GM19240 (cell line): ENCODE measurements around the gene PLA2G2C.
"Not testable (repeated sequence)": the region's sequence is repeated elsewhere in the genome, so short reads cannot be mapped to it uniquely, and the experiment has no call there.

ENCODE experiments used
- DNase-seq: peaks from one replicate; pipeline ENCODE4 v3.0.0; 2011; ENCODE audit warnings: low spot score; ENCODE audit not compliant: insufficient read length

PLA2G2C gene

DNA sequence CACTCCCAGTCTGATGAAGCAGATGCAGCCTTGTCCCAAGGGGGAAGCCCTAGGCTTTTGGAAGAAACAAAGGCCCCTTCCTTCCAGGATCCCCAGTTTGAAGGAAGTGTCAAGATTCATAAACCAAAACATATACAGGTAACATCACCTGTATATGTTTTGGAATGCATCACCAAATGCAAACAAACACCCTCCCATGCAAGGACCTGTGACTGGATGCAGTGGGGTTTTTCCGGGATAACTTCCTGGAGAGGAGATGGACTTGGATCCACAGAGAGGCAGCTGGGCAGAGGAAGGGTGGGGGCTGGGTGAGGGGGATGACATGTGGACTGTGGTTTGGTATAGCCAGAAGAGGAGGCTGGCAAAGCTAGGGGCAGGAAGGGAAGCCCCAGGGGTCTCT is 48.7 kb downstream of the PLA2G2C start:
- DNase-seq = no peak

GRCh38 chr1:20137055-20137454 is 49.3 kb downstream of the PLA2G2C start:
- DNase-seq = no peak

DNA sequence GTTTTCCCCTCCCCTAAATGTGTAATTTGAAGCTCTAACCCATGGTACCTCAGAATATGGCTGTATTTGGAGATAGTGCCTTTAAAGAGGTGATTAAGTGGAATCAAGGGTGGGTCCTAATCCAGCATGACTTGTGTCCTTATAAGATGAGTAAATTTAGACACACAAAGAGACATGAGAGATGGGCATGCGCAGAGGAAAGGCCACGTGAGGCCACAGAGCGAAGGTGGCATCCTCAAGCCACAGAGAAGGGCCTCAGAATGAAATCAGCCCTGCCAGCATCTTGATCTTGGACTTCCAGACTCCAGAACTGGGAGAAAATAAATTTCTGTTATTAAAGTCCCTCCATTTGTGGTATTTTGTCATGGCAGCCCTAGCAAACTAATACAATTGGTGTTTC is 50.1 kb downstream of the PLA2G2C start:
- DNase-seq = no peak

DNA sequence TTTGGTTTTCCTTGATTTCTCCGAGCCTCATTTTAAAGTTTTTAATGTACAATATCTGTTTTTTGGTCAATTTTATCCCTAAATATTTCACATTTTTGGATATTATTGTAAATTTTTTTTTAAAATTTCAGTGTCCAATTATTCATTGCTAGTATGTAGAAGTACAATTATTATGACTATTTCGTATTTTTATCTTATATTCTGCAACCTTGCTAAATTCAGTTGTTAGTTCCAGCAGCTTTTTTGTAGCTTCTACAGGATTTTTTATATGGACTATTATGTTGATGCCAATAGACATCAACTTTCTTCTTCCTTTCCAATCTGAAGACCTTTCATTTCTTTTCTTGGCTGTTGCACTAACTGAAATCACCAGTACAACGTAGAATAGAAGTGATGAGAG is 51.3 kb downstream of the PLA2G2C start:
- no peak for DNase-seq

GRCh38 chr1:20130518-20130917 is 55.8 kb downstream of the PLA2G2C start:
- DNase-seq = not testable (repeated sequence)

DNA sequence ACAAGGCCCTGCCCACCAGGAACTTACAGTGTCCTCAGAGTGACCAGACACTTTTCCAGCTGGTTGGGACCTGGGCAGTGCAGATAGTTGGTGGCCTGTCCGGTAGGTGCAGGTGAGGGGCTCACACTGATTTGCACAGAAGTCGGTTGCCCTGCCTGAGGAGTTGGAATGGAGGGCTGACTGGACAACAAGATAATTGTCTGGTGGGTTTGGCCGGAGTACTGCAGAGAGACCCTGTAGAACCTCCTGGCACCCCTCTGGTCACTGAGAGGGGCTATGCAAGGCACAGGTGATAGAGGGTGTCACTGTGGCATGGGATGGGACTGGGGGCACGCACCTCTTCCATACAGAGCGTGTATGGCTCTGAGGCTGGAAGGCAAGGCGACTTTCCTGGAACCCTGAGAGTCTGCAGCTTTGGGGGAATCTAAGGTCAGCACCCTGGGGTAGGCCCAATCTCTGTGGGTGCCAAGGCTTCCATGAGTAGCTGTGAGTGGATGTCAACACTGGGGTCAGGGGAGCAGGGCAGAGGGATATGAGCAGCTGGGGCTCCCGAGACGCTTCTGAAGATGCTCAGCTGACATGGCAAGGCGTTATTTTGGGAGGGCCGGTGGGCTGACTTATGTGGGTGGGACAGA is 59.4 kb downstream of the PLA2G2C start:
- no peak for DNase-seq

DNA sequence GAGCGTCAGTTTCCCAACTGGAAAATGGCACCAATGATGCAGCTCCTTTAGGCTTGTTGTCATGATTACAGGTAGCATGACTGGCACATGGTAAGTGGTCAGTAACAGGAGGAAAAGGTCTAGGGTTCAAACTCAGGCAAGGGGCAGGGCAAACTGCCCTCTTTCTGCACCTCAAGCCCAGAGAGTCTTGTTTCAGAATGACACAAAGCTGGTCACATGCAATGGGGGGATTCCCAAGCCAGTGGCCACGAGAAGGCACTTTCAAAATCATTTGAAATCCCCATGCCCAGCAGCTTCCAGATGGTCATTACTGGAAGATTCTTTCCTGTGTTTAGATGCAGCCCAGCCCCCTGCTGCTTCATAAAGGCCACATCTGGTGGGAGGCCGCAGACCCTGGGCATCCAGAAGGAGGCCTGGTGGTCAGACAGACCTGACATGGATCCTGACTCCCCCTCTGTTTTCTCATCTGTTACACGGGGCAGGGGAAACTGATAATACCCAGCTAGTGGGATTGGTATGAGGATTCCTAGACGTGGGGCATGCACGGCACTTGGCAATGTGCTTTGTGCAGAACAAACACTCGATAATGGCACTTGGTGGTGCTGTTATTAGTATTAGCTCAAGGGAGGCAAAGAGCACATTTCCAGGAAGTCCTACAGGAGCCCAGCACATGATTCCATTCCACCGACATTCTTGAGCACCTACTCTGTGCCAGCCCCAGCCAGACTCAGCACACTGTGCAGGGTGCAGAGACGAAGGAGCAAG is 60.1 kb downstream of the PLA2G2C start:
- no peak for DNase-seq

GRCh38 chr1:20125100-20125499 is 61.2 kb downstream of the PLA2G2C start:
- no peak for DNase-seq

- no peak for DNase-seq
Observed at GRCh38 chr1:20124456-20125057, 61.8 kb downstream of the PLA2G2C start.

GRCh38 chr1:20123722-20124455 is 62.4 kb downstream of the PLA2G2C start:
- no peak for DNase-seq

- no peak for DNase-seq
Observed at GRCh38 chr1:20120796-20121195, 65.5 kb downstream of the PLA2G2C start.

GRCh38 chr1:20119347-20119746 is 67.0 kb downstream of the PLA2G2C start, which contains the start of gene PLA2G2D:
TSS of gene PLA2G2D (minus strand) at chr1:20119536. CDS start at chr1:20119498, 38 bp downstream.
- no peak for DNase-seq

DNA sequence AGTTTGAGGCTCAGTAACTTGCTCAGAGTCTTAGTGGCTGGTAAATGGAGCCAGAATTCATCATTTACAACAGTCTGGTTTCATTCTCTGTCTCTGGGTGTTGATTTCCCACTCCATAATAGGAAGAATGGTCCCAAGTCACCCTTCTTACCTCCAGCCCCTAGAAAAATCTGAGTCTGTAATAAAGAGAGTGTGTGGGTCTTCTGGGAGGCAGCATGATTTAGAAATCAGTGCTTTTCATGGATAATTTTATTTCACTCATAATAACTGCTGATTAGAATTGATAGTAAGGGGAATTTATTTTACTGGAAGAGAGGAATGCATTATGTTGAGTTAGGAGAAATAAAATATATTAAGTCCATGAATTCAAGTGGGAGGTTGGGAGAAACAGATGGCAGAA is 69.1 kb downstream of the PLA2G2C start:
- no peak for DNase-seq

DNA sequence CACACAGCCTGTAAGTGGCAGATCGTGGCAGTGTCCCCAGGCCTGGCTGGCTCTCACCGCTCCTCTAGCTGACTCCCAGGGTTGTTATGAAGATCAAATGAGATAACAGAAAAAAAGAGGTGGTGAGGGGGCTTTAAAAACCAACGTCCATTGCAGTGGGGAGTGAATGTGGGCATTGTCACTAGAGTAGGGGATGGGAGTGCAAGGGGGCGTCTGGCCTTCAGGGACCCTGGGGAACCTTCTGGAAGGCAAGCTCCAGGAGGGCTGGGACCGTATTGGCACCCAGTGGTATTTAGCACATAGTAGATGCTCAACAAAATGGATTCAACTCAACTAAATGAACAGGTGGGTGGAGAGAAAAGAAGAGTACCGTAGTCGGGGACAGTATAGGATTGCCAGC is 70.4 kb downstream of the PLA2G2C start:
- DNase-seq = no peak

- no peak for DNase-seq
Observed at GRCh38 chr1:20115479-20115878, 70.8 kb downstream of the PLA2G2C start.

DNA sequence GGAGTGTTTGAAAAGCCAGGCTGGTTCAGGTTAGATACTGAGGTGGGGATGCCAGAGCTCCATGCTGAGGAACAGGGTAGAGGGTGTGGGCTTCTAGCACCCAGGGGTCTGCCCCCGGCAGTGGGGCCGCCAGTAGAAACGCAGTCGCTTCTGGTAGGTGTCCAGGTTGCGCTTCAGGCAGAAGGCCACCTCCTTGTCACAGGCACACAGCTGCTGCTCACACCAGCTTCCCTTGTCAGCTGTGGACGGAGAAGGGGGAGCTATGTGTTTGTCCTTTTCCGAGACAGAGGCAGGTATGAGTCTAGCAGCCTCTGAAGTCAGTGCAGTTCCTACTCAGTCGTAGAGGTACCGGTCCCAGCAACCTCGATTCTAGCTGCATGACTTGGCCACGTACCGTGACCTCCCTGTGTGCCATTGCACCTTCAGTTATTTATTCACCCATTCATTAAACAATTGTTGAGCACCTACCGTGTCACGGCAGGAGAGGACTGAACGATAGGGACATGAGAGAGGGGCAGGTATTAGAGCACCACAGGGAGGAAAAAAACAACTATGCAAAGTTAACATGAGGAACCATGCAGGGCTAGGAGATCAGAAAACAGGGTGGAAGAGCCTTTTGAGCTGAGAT is 72.2 kb downstream of the PLA2G2C start:
- no peak for DNase-seq
